SK-N-MC (cell line): ENCODE data around the gene DYNLRB1.

Experiments
- EZH2 ChIP-seq: fragments of 200-600 bp; sonication (generic); IDR thresholded peaks from one replicate; pipeline ENCODE4 v1.6.1; 2017; ENCODE audit warnings: antibody characterized with exemption
- FOXP2 ChIP-seq: optimal IDR thresholded peaks from 2 replicates; pipeline ENCODE3; 2011; ENCODE audit warnings: mild to moderate bottlenecking, moderate library complexity; ENCODE audit not compliant: insufficient read depth; ENCODE audit errors: extremely low read length, control extremely low read depth
- POLR2AphosphoS5 ChIP-seq: IDR thresholded peaks from 2 replicates; pipeline ENCODE4 v1.6.1; 2012; ENCODE audit warnings: mild to moderate bottlenecking, low read depth, low read length, borderline replicate concordance

DNA sequence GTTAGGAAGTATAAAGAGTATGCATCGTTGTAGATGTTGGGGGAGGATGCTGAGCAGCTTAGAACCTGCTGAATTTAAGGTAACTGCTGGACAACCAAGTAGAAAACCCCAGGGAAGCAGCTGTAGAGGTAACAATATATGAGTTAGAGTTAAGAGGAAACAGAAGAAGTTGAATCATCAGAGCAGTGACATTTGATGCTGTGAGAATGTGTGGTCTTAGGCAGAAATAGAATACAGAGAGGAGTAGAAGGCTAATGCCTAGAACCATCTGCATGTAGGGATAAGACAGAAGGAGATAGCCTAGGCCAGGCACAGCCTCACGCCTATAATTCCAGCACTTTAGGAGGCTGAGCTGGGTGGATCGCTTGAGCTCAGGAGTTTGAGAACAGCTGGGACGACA lies 22.6 kb upstream of the DYNLRB1 start:
- TF ChIP-seq POLR2AphosphoS5 (no peak), EZH2 (no peak), FOXP2 (no peak)
